Kidney (tissue), 14 donors: ENCODE measurements around the gene SORBS1. TPM values are rescaled to one million over a fixed set of nuclear protein-coding genes. Genes with fewer than 3 reads are reported as not detected.

ENCODE experiments used
- DNase-seq, 5 donors: peaks; one replicate each; pipeline ENCODE4 v3.0.0-alpha.2; 2013 to 2020
- FAIRE-seq: peaks from 2 replicates; lab custom pipeline; 2012; peaks lifted over from hg19 to GRCh38; lab: Jason Lieb, UNC
- H3K27ac ChIP-seq, 2 donors: one replicate each; pipeline ENCODE4 v1.7.0; 2013; ENCODE audit warnings: low read depth in 2 of 2, low read length in 2 of 2, inconsistent platforms in 1 of 2
- H3K27me3 ChIP-seq: one replicate; pipeline ENCODE4 v1.7.1; 2013; ENCODE audit warnings: low read length, inconsistent platforms; ENCODE audit not compliant: control insufficient read depth, insufficient read depth
- H3K36me3 ChIP-seq, 3 donors: one replicate each; pipeline versions ENCODE4 v1.7.0 to v1.7.1; 2013; ENCODE audit warnings: low read length in 3 of 3, control low read depth in 1 of 3, inconsistent platforms in 1 of 3; ENCODE audit not compliant: insufficient read depth in 3 of 3, control insufficient read depth in 2 of 3
- H3K4me1 ChIP-seq, 3 donors: one replicate each; pipeline versions ENCODE4 v1.7.0 to v1.7.1; 2013; ENCODE audit warnings: low read length in 3 of 3, inconsistent platforms in 1 of 3, low read depth in 1 of 3; ENCODE audit not compliant: control insufficient read depth in 2 of 3, insufficient read depth in 2 of 3
- H3K4me3 ChIP-seq, 3 donors: one replicate each; pipeline versions ENCODE4 v1.7.0 to v1.8.1; 2013; ENCODE audit warnings: low read length in 3 of 3, control low read depth in 1 of 3, inconsistent platforms in 1 of 3
- H3K9ac ChIP-seq, 3 donors: one replicate each; pipeline versions ENCODE4 v1.7.0 to v1.7.1; 2013; ENCODE audit warnings: low read length in 3 of 3, control low read depth in 1 of 3, inconsistent platforms in 1 of 3
- H3K9me3 ChIP-seq, 3 donors: one replicate each; pipeline versions ENCODE4 v1.7.0 to v1.7.1; 2013; ENCODE audit warnings: low read length in 3 of 3, control low read depth in 1 of 3, inconsistent platforms in 1 of 3; ENCODE audit not compliant: control insufficient read depth in 2 of 3, insufficient read depth in 1 of 3
- CTCF ChIP-seq: IDR thresholded peaks from 3 replicates; pipeline ENCODE4 v1.5.1; 2012; ENCODE audit warnings: mild to moderate bottlenecking, moderate library complexity, borderline replicate concordance; ENCODE audit not compliant: insufficient read depth; ENCODE audit errors: extremely low read depth
- intact Hi-C: fragments of 100-400 bp; cut with DNase I; formaldehyde crosslinking; loops from one replicate; pipeline ENCODE4 v1.11.1; 2022
- polyA plus RNA-seq: library from polyadenylated mRNA; stranded (reverse); fragments of 350-450 nt; fragmentation: Illumina TruSeq; extraction: RNeasy Lipid Tissue Mini Kit (QIAGEN cat#74804); gene quantifications from one replicate; pipeline ENCODE4 v1.2.3, GENCODE V29; 2014; ENCODE audit warnings: low read depth, low replicate concordance; ENCODE audit not compliant: insufficient read depth
- total RNA-seq: library from RNA; stranded (reverse); fragmentation: NEBNext Ultra II Directional; extraction: Animal tissue kit (Norgen Biotek cat#: 25700); gene quantifications from one replicate; pipeline ENCODE4 v1.2.1, GENCODE V29; 2021
- donor health status: control.
- donor health status: control.
- donor health status: control.
- donor health status: control.
- donor health status: control.
- donor health status: DM: yes; HTN: yes; CAD: no.
- donor health status: Normal renal cell carcinoma (clear cell type).

The SORBS1 gene
- total and polyA plus RNA-seq, 2 donors from 2014 or later = 12.2 to 91.7 TPM

GRCh38 chr10:95487994-95488393, 73.2 kb downstream of the SORBS1 start:
- DNase-seq (no peak), FAIRE-seq (peak; percentile 30)
- no peak overlapping the region for H3K9ac ChIP-seq
- no peak for TF ChIP-seq CTCF
- no peak overlapping the region for H3K27ac ChIP-seq
- no peaks in the 10 kb centered on the region for H3K36me3 ChIP-seq
- intact Hi-C loops = no loop called here
- H3K27me3 ChIP-seq = no peaks in the 10 kb centered on the region
- no peaks in the 10 kb centered on the region for H3K9me3 ChIP-seq
- no peak overlapping the region for H3K4me3 ChIP-seq
- H3K4me1 ChIP-seq = no peaks in the 10 kb centered on the region

- no peaks in the 10 kb centered on the region for H3K9me3 ChIP-seq
Measured at GRCh38 chr10:95485056-95485844, 75.9 kb downstream of the SORBS1 start.

GRCh38 chr10:95482501-95483233, 78.5 kb downstream of the SORBS1 start:
- Histone ChIP-seq H3K4me3 (no peak overlapping the region), H3K36me3 (no peaks in the 10 kb centered on the region), H3K9me3 (no peaks in the 10 kb centered on the region), H3K27me3 (no peaks in the 10 kb centered on the region), H3K27ac (no peak overlapping the region), H3K9ac (no peak overlapping the region), H3K4me1 (peaks cover 2 to 12% (median 6%) of the 10 kb centered on the region in 3 donors)
- no peak for FAIRE-seq
- no peak for TF ChIP-seq CTCF
- no peak for DNase-seq
- intact Hi-C loops = no loop called here

More at GRCh38 chr10:95485056-95485844, 75.9 kb downstream of the SORBS1 start:
- no peak overlapping the region for H3K4me3 ChIP-seq
- DNase-seq = no peak
- TF ChIP-seq CTCF = no peak
- no peak overlapping the region for H3K9ac ChIP-seq
- no peaks in the 10 kb centered on the region for H3K27me3 ChIP-seq
- no peak overlapping the region for H3K27ac ChIP-seq
- intact Hi-C loops = no loop called here
- H3K4me1 ChIP-seq = peaks cover 2 to 7% (median 3%) of the 10 kb centered on the region in 3 donors
- no peak for FAIRE-seq
- no peaks in the 10 kb centered on the region for H3K36me3 ChIP-seq
